Mucosa of descending colon (tissue), 3 donors: ENCODE data around the gene MSI2. TPM values are rescaled to one million over a fixed set of nuclear protein-coding genes. Genes with fewer than 3 reads are reported as not detected.

Experiments used
- ATAC-seq: fragments of 200-7000 bp; cut with Tn5 transposase; one replicate; pipeline ENCODE4 v1.9.1; 2020; ENCODE audit warnings: mild to moderate bottlenecking, moderate library complexity
- DNase-seq, 3 donors: peaks; one replicate each; pipeline ENCODE4 v3.0.0-alpha.2; 2020
- H3K36me3 ChIP-seq: fragments of 200-600 bp; one replicate; pipeline ENCODE4 v1.8.0; 2021; ENCODE audit warnings: low read depth, mild to moderate bottlenecking
- H3K4me1 ChIP-seq: fragments of 200-600 bp; one replicate; pipeline ENCODE4 v1.8.0; 2021; ENCODE audit warnings: low read depth, mild to moderate bottlenecking
- H3K4me3 ChIP-seq: fragments of 200-600 bp; one replicate; pipeline ENCODE4 v1.8.0; 2021; ENCODE audit warnings: mild to moderate bottlenecking
- H3K9me3 ChIP-seq: fragments of 200-600 bp; one replicate; pipeline ENCODE4 v1.8.0; 2021; ENCODE audit warnings: mild to moderate bottlenecking
- CTCF ChIP-seq: fragments of 200-600 bp; IDR thresholded peaks from one replicate; pipeline ENCODE4 v1.8.0; 2022; ENCODE audit warnings: antibody characterized with exemption, mild to moderate bottlenecking
- intact Hi-C, 2 donors: fragments of 100-400 bp; cut with DNase I in 1 of 2; cut with micrococcal nuclease in 1 of 2; formaldehyde crosslinking; loops; one replicate each; pipeline versions ENCODE4 v1.11.0 to v1.11.1; 2022; cut with DNase I, micrococcal nuclease
- total RNA-seq, 3 donors: library from RNA; stranded (reverse); fragmentation: NEBNext Ultra II Directional in 2 of 3; extraction: Animal tissue kit (Norgen Biotek cat#: 25700) in 2 of 3; gene quantifications; one replicate each; pipeline versions ENCODE4 v1.2.1 to v1.2.4, GENCODE V29; 2021 to 2023
- donor health status: DM: no; HTN: no; CAD: no; lungs with moderate emphysema.
- donor health status: DM: no; HTN: no; CAD: no.
- donor health status: DM: no; HTN: yes; CAD: no.

The MSI2 gene
- total RNA-seq, 3 donors from 2014 or later: 60.0 to 72.6 (median 65.7) TPM

- no peak for TF ChIP-seq CTCF
- intact Hi-C loops: no loop called here
- ATAC-seq (no peak), DNase-seq (no peak)
- H3K4me3 ChIP-seq: no peak overlapping the region
- no peaks in the 10 kb centered on the region for H3K4me1 ChIP-seq
- H3K9me3 ChIP-seq: no peaks in the 10 kb centered on the region
- no peaks in the 10 kb centered on the region for H3K36me3 ChIP-seq
These were observed 397.9 kb downstream of the MSI2 start for GRCh38 chr17:57654040-57654775.

- no peak for ATAC-seq
- Histone ChIP-seq H3K9me3 (no peaks in the 10 kb centered on the region), H3K36me3 (no peaks in the 10 kb centered on the region), H3K4me1 (no peaks in the 10 kb centered on the region), H3K4me3 (no peak overlapping the region)
- DNase-seq: no peak
- intact Hi-C loops: no loop called here
- no peak for TF ChIP-seq CTCF
These were observed 399.2 kb downstream of the MSI2 start for GRCh38 chr17:57655553-57655952.

DNA sequence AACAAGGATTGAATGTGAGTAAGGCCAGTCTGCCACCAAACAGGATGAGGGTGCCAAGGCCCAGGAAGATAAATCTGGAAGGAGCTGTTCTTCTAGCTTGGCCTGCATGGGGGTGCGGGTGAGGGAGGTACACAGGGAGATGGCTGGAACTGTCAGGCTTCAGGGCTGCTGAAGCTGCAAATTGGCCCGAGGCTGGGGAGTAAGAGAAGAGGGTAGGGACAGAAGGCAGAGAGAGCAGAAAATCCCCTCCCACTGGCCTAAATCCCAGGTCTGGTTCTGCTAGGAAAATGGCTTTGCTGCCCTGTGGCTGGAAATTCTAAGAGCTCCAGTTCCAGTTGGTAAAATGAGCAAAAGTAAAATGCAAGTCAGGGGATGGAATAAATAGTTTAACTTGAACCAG is 400.9 kb downstream of the MSI2 start:
- no peak for ATAC-seq
- no peak for DNase-seq
- Histone ChIP-seq H3K4me3 (no peak overlapping the region), H3K36me3 (no peaks in the 10 kb centered on the region), H3K4me1 (no peaks in the 10 kb centered on the region), H3K9me3 (no peaks in the 10 kb centered on the region)
- no peak for TF ChIP-seq CTCF
- intact Hi-C loops: no loop called here

GRCh38 chr17:57662041-57662440 is 405.7 kb downstream of the MSI2 start:
- DNase-seq: no peak
- H3K4me3 ChIP-seq: no peak overlapping the region
- intact Hi-C loops: loop anchor here (10.0 kb wide), 2 partner anchors 57 to 417 kb away; no protein-coding TSS in a partner anchor
- H3K9me3 ChIP-seq: no peaks in the 10 kb centered on the region
- no peak for TF ChIP-seq CTCF
- no peak for ATAC-seq
- H3K4me1 ChIP-seq: no peaks in the 10 kb centered on the region
- H3K36me3 ChIP-seq: no peaks in the 10 kb centered on the region

DNA sequence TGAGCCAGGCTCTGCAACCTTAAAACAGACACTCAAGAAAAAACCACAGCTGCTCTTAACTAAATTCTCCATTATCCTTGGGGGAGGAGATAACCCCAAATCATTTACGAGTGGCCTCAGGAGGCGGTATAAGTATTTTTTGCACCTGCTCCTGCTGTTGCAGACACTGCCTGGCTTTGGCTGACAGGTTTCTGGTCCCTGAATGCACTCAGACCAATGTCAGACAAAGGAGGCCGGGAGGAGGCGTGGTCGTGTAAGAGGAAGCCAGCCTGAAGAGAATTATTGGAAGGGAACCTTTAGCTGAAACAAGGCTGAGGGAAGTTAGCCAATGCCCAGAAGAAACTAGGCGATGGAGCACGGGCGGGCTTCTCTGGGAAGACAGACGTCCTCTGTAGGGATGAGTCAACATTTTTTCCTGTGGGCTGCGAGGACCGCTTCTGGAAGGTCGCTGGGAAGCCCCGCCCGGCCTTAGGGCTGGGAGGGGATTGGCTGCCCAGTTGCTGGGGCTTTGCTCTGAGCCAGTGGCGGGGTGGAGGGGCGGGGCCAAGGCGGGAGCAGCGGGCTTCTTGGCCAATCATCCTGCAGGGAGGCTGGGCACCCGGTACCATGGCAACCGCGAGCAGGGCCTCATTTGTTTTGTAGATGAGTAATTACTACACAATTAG is 406.5 kb downstream of the MSI2 start:
- Histone ChIP-seq H3K36me3 (no peaks in the 10 kb centered on the region), H3K4me1 (no peaks in the 10 kb centered on the region), H3K4me3 (no peak overlapping the region), H3K9me3 (no peaks in the 10 kb centered on the region)
- ATAC-seq: peak; percentile 96
- TF ChIP-seq CTCF: no peak
- DNase-seq: peak; percentile 84 to 93 (median 87)
- intact Hi-C loops: loop anchor here (10.0 kb wide), 2 partner anchors 58 to 418 kb away; no protein-coding TSS in a partner anchor
